Activated T-helper 2 cell treated with anti-CD3 and anti-CD28 coated beads, Interferon-gamma antibody, Interleukin-2, Interleukin-4, amounts not matched to agents 10 μg/mL and 5 μg/mL and 100 μg/mL, durations not matched to agents 14 hours and 24 hours and 36 hours (primary cell): ENCODE data around the gene EXTL1. TPM values are rescaled to one million over a fixed set of nuclear protein-coding genes. Genes with fewer than 3 reads are reported as not detected.
"Not testable (repeated sequence)": the region's sequence is repeated elsewhere in the genome, so short reads cannot be mapped to it uniquely, and the experiment has no call there.

Experiments
- DNase-seq: peaks from one replicate; pipeline ENCODE4 v3.0.0; 2021; ENCODE audit warnings: low spot score
- H3K27ac Mint-ChIP-seq: one replicate; pipeline ENCODE4 v1.8.0; 2021; ENCODE audit warnings: mixed read lengths
- H3K27me3 Mint-ChIP-seq: one replicate; pipeline ENCODE4 v1.8.0; 2021; ENCODE audit warnings: low read depth, mixed read lengths
- H3K36me3 Mint-ChIP-seq: one replicate; pipeline ENCODE4 v1.8.0; 2021; ENCODE audit warnings: low read depth, mixed read lengths
- H3K4me1 Mint-ChIP-seq: one replicate; pipeline ENCODE4 v1.8.0; 2021; ENCODE audit warnings: low read depth, mixed read lengths
- H3K4me3 Mint-ChIP-seq: one replicate; pipeline ENCODE4 v1.8.0; 2021; ENCODE audit warnings: low read depth, mild to moderate bottlenecking, moderate library complexity, mixed read lengths
- H3K9me3 Mint-ChIP-seq: one replicate; pipeline ENCODE4 v1.8.0; 2021; ENCODE audit warnings: mixed read lengths
- intact Hi-C: fragments of 100-400 bp; cut with micrococcal nuclease; formaldehyde crosslinking; loops from one replicate; pipeline ENCODE4 v1.15.1; 2023
- total RNA-seq: library from RNA; stranded (reverse); gene quantifications from 2 replicates; pipeline ENCODE4 v1.2.3, GENCODE V29; 2022

Gene EXTL1
- not detected in 2 replicates for total RNA-seq

GRCh38 chr1:26021647-26022403 lies at the start of gene EXTL1:
Gene EXTL1 (plus strand): TSS chr1:26021775. CDS start chr1:26022647, 872 bp downstream.
- Mint-ChIP-seq H3K27ac (no peak within 1 kb of the TSS), H3K27me3 (peaks cover 2% of the 10 kb centered on the region), H3K4me1 (peaks cover 11% of the 10 kb centered on the region), H3K9me3 (no peaks in the 10 kb centered on the region), H3K4me3 (no peak within 1 kb of the TSS), H3K36me3 (no peaks in the 10 kb centered on the region)
- no peak for DNase-seq
- intact Hi-C loops: no loop called here

GRCh38 chr1:25971811-25972180 lies 49.8 kb upstream of the EXTL1 start:
- no peaks in the 10 kb centered on the region for H3K27me3 Mint-ChIP-seq
- H3K36me3 Mint-ChIP-seq: peaks cover 69% of the 10 kb centered on the region
- H3K27ac Mint-ChIP-seq: peak overlapping the region; percentile 84
- peak overlapping the region; percentile 5 for H3K4me3 Mint-ChIP-seq
- H3K4me1 Mint-ChIP-seq: peaks cover 24% of the 10 kb centered on the region
- H3K9me3 Mint-ChIP-seq: no peaks in the 10 kb centered on the region
- intact Hi-C loops: no loop called here
- DNase-seq: no peak

- intact Hi-C loops: no loop called here
- peaks cover 66% of the 10 kb centered on the region for H3K36me3 Mint-ChIP-seq
- no peak overlapping the region for H3K27ac Mint-ChIP-seq
- H3K9me3 Mint-ChIP-seq: no peaks in the 10 kb centered on the region
- DNase-seq: no peak
- peaks cover 29% of the 10 kb centered on the region for H3K4me1 Mint-ChIP-seq
- H3K4me3 Mint-ChIP-seq: no peak overlapping the region
- no peaks in the 10 kb centered on the region for H3K27me3 Mint-ChIP-seq
These were observed 47.8 kb upstream of the EXTL1 start for GRCh38 chr1:25973610-25974321.

- Mint-ChIP-seq H3K27ac (no peak overlapping the region), H3K36me3 (peaks cover 59% of the 10 kb centered on the region), H3K4me3 (no peak overlapping the region), H3K27me3 (no peaks in the 10 kb centered on the region), H3K9me3 (no peaks in the 10 kb centered on the region), H3K4me1 (peaks cover 9% of the 10 kb centered on the region)
- intact Hi-C loops: no loop called here
- DNase-seq: no peak
These were observed 43.8 kb upstream of the EXTL1 start for GRCh38 chr1:25977801-25978200.

- H3K27me3 Mint-ChIP-seq: no peaks in the 10 kb centered on the region
- no peak overlapping the region for H3K4me3 Mint-ChIP-seq
- peaks cover 59% of the 10 kb centered on the region for H3K36me3 Mint-ChIP-seq
- H3K27ac Mint-ChIP-seq: no peak overlapping the region
- intact Hi-C loops: no loop called here
- DNase-seq: no peak
- H3K9me3 Mint-ChIP-seq: no peaks in the 10 kb centered on the region
- peaks cover 8% of the 10 kb centered on the region for H3K4me1 Mint-ChIP-seq
These were observed 43.2 kb upstream of the EXTL1 start for GRCh38 chr1:25978403-25978802.

- Mint-ChIP-seq H3K36me3 (peaks cover 59% of the 10 kb centered on the region), H3K27me3 (no peaks in the 10 kb centered on the region)
These were observed 42.4 kb upstream of the EXTL1 start for GRCh38 chr1:25979210-25979609.

GRCh38 chr1:25985171-25985570 lies 36.4 kb upstream of the EXTL1 start:
- Mint-ChIP-seq H3K36me3 (peaks cover 46% of the 10 kb centered on the region), H3K4me3 (no peak overlapping the region), H3K4me1 (peaks cover 27% of the 10 kb centered on the region), H3K9me3 (no peaks in the 10 kb centered on the region), H3K27me3 (no peaks in the 10 kb centered on the region), H3K27ac (no peak overlapping the region)
- intact Hi-C loops: no loop called here
- no peak for DNase-seq

More at GRCh38 chr1:25979210-25979609, 42.4 kb upstream of the EXTL1 start:
- no peak overlapping the region for H3K4me3 Mint-ChIP-seq
- no peaks in the 10 kb centered on the region for H3K9me3 Mint-ChIP-seq
- intact Hi-C loops: no loop called here
- H3K27ac Mint-ChIP-seq: no peak overlapping the region
- peaks cover 8% of the 10 kb centered on the region for H3K4me1 Mint-ChIP-seq
- DNase-seq: no peak

- intact Hi-C loops: no loop called here
- Mint-ChIP-seq H3K4me3 (no peak overlapping the region), H3K27me3 (no peaks in the 10 kb centered on the region), H3K4me1 (peaks cover 30% of the 10 kb centered on the region), H3K27ac (no peak overlapping the region), H3K9me3 (no peaks in the 10 kb centered on the region), H3K36me3 (peaks cover 46% of the 10 kb centered on the region)
- no peak for DNase-seq
These were observed 35.9 kb upstream of the EXTL1 start for GRCh38 chr1:25985670-25986069.

GRCh38 chr1:25986773-25987172 lies 34.8 kb upstream of the EXTL1 start:
- DNase-seq, H3K4me3 Mint-ChIP-seq, intact Hi-C loops, H3K27ac Mint-ChIP-seq, H3K9me3 Mint-ChIP-seq, H3K27me3 Mint-ChIP-seq: not testable (repeated sequence)
- Mint-ChIP-seq H3K4me1 (peaks cover 36% of the 10 kb centered on the region), H3K36me3 (peaks cover 41% of the 10 kb centered on the region)

GRCh38 chr1:25987951-25988350 lies 33.6 kb upstream of the EXTL1 start:
- no peak overlapping the region for H3K27ac Mint-ChIP-seq
- no peaks in the 10 kb centered on the region for H3K27me3 Mint-ChIP-seq
- no peaks in the 10 kb centered on the region for H3K9me3 Mint-ChIP-seq
- intact Hi-C loops: no loop called here
- H3K4me3 Mint-ChIP-seq: no peak overlapping the region
- no peak for DNase-seq
- peaks cover 47% of the 10 kb centered on the region for H3K4me1 Mint-ChIP-seq
- peaks cover 29% of the 10 kb centered on the region for H3K36me3 Mint-ChIP-seq

GRCh38 chr1:25989440-25990234 lies 31.9 kb upstream of the EXTL1 start:
- no peaks in the 10 kb centered on the region for H3K9me3 Mint-ChIP-seq
- intact Hi-C loops: no loop called here
- H3K27me3 Mint-ChIP-seq: no peaks in the 10 kb centered on the region
- peaks cover 16% of the 10 kb centered on the region for H3K36me3 Mint-ChIP-seq
- peak overlapping the region; percentile 82 for H3K27ac Mint-ChIP-seq
- H3K4me3 Mint-ChIP-seq: peak overlapping the region; percentile 74
- peaks cover 53% of the 10 kb centered on the region for H3K4me1 Mint-ChIP-seq
- DNase-seq: no peak

GRCh38 chr1:25990251-25990650 lies 31.3 kb upstream of the EXTL1 start:
- Mint-ChIP-seq H3K4me3 (peak overlapping the region; percentile 74), H3K27me3 (no peaks in the 10 kb centered on the region), H3K9me3 (no peaks in the 10 kb centered on the region), H3K4me1 (peaks cover 53% of the 10 kb centered on the region), H3K27ac (peak overlapping the region; percentile 79), H3K36me3 (peaks cover 14% of the 10 kb centered on the region)
- intact Hi-C loops: no loop called here
- DNase-seq: no peak
